Measurements from ENCODE around the gene HS1BP3. TPM values are rescaled to one million over a fixed set of nuclear protein-coding genes. Genes with fewer than 3 reads are reported as not detected.

Gene HS1BP3
- total RNA-seq, 1 experiment from 2014 or later: 19.6 TPM

GRCh38 chr2:20571231-20571630 lies 79.7 kb downstream of the HS1BP3 start:
- Histone ChIP-seq H3K27ac (ENCODE audit: low read length) (no peak overlapping the region), H3K4me2 (ENCODE audit: low read length) (no peak overlapping the region), H2AFZ (ENCODE audit: low read length) (no peak overlapping the region), H3K4me3 (ENCODE audit: low read length) (no peak overlapping the region), H3K79me2 (ENCODE audit: low read length) (no peaks in the 10 kb centered on the region), H3K9me2 (replicated peaks; ENCODE audit: low read length) (no peaks in the 10 kb centered on the region), H3K27me3 (ENCODE audit: low read length) (no peaks in the 10 kb centered on the region), H3K9ac (ENCODE audit: low read length) (no peak overlapping the region), H3K36me3 (ENCODE audit: low read depth, low read length) (no peaks in the 10 kb centered on the region), H3K4me1 (ENCODE audit: insufficient read depth, low read length) (peaks cover 19% of the 10 kb centered on the region), H3K9me3 (ENCODE audit: low read length) (no peaks in the 10 kb centered on the region), H4K20me1 (ENCODE audit: low read length) (no peaks in the 10 kb centered on the region), H3F3A (ENCODE audit: low read length, unreplicated experiment) (no peaks in the 10 kb centered on the region)
- CTCF ChIA-PET: no interaction called here
- ATAC-seq (no peak), DNase-seq (no peak)
- no TSS peak for BruUV-seq (replicated peaks)
- POLR2A ChIA-PET (ENCODE audit: unreplicated experiment): no interaction called here
- TF ChIP-seq CTCF (conservative IDR thresholded peaks at IDR 0.05; ENCODE audit: low read depth, low read length) (no peak), EZH2 (IDR thresholded peaks at IDR 0.05; ENCODE audit: low read length, unreplicated experiment) (no peak), EZH2phosphoT487 (IDR thresholded peaks at IDR 0.05; ENCODE audit: borderline replicate concordance, low read length) (no peak)
- intact Hi-C loops (cut with micrococcal nuclease): no loop called here

DNA sequence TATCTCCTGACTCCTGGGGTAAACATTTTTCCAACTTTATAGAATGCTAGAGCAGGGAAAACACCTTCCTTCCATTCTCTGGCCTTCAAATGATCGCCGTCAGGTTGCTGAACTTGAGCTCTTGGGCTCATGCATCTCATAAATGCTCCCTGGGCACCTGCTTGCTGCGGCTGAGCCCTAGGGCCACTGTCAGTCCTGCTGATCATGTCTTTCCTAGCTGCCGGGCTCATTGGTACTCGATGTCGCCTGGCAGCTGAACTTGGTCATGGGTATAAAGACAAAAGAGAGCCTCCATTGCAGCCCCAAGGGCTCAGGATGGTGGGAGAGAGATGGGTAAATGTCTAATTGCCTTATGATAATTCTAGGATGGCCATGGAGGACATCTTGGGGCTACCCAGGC lies 80.6 kb downstream of the HS1BP3 start:
- TF ChIP-seq CTCF (conservative IDR thresholded peaks at IDR 0.05; ENCODE audit: low read depth, low read length) (no peak), EZH2 (IDR thresholded peaks at IDR 0.05; ENCODE audit: low read length, unreplicated experiment) (no peak)
- Histone ChIP-seq H3K9me2 (replicated peaks; ENCODE audit: low read length) (no peaks in the 10 kb centered on the region), H3K4me2 (ENCODE audit: low read length) (no peak overlapping the region), H3K36me3 (ENCODE audit: low read depth, low read length) (no peaks in the 10 kb centered on the region), H3K9ac (ENCODE audit: low read length) (no peak overlapping the region), H3F3A (ENCODE audit: low read length, unreplicated experiment) (no peaks in the 10 kb centered on the region), H3K9me3 (ENCODE audit: low read length) (no peaks in the 10 kb centered on the region), H4K20me1 (ENCODE audit: low read length) (no peaks in the 10 kb centered on the region), H3K27me3 (ENCODE audit: low read length) (no peaks in the 10 kb centered on the region), H2AFZ (ENCODE audit: low read length) (no peak overlapping the region), H3K4me3 (ENCODE audit: low read length) (no peak overlapping the region), H3K79me2 (ENCODE audit: low read length) (no peaks in the 10 kb centered on the region), H3K27ac (ENCODE audit: low read length) (no peak overlapping the region), H3K4me1 (ENCODE audit: insufficient read depth, low read length) (peaks cover 18% of the 10 kb centered on the region)
- POLR2A ChIA-PET (ENCODE audit: unreplicated experiment): no interaction called here
- BruUV-seq (replicated peaks): no TSS peak
- CTCF ChIA-PET: interaction anchor here (0.5 kb wide), 1 partner anchor 126 kb away, joined by 11 read pairs; no protein-coding TSS in a partner anchor
- intact Hi-C loops (cut with micrococcal nuclease): no loop called here
- ATAC-seq: no peak
- no peak for DNase-seq

DNA sequence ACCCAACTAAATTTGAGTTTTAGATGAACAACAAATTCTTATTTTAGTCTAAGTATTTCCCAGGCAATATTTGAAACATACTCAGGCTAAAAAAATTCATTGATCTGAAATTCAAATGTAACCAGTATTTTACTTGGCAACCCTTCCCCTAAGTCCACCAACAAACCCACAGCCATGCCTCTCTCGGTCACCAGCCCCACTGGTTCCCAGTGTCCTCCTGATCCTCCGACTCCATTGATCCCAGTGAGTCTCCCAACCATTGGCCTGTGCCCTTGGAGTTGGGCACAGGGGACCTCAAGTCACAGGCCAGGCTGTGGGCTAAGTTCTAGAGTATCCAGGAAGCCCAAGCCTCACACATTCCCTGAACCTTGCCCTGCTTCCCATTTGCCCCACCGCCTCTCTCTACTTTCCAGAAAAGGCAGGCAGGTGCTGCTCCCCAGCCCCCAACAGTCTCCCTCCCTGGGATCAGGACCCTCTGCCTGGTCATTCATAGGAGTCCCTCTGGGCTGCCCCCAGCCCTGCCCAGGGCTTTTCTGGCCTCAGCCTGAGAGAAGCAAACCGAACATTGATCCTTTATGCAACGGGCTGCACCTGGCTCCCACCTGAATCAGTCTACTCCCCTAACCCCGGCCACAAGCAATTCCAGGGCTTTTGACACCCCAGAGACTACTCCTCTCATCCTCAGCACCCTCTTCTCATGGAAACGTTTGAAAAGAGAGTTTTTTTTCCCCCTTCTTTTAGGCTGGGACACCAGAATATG lies 81.3 kb downstream of the HS1BP3 start:
- H2AFZ ChIP-seq (ENCODE audit: low read length): peak overlapping the region; percentile 65
- no peaks in the 10 kb centered on the region for H3K9me3 ChIP-seq (ENCODE audit: low read length)
- DNase-seq (no peak), ATAC-seq (no peak)
- H3F3A ChIP-seq (ENCODE audit: low read length, unreplicated experiment): no peaks in the 10 kb centered on the region
- H3K27ac ChIP-seq (ENCODE audit: low read length): peak overlapping the region; percentile 51
- no peak overlapping the region for H3K9ac ChIP-seq (ENCODE audit: low read length)
- TF ChIP-seq EZH2 (IDR thresholded peaks at IDR 0.05; ENCODE audit: low read length, unreplicated experiment) (no peak), EZH2phosphoT487 (IDR thresholded peaks at IDR 0.05; ENCODE audit: borderline replicate concordance, low read length) (no peak), CTCF (conservative IDR thresholded peaks at IDR 0.05; ENCODE audit: low read depth, low read length) (no peak)
- ChIA-PET POLR2A (ENCODE audit: unreplicated experiment) (no interaction called here), CTCF (no interaction called here)
- peak overlapping the region; percentile 9 for H3K4me2 ChIP-seq (ENCODE audit: low read length)
- H4K20me1 ChIP-seq (ENCODE audit: low read length): no peaks in the 10 kb centered on the region
- BruUV-seq (replicated peaks): no TSS peak
- H3K4me1 ChIP-seq (ENCODE audit: insufficient read depth, low read length): peaks cover 18% of the 10 kb centered on the region
- no peaks in the 10 kb centered on the region for H3K9me2 ChIP-seq (replicated peaks; ENCODE audit: low read length)
- intact Hi-C loops (cut with micrococcal nuclease): no loop called here
- H3K79me2 ChIP-seq (ENCODE audit: low read length): no peaks in the 10 kb centered on the region
- H3K36me3 ChIP-seq (ENCODE audit: low read depth, low read length): no peaks in the 10 kb centered on the region
- H3K27me3 ChIP-seq (ENCODE audit: low read length): no peaks in the 10 kb centered on the region
- H3K4me3 ChIP-seq (ENCODE audit: low read length): no peak overlapping the region

Data from PC-3 (cell line).